ENCODE measurements around the gene PGD.
"Not testable (repeated sequence)": the region's sequence is repeated elsewhere in the genome, so short reads cannot be mapped to it uniquely, and the experiment has no call there.

PGD gene

GRCh38 chr1:10368194-10368593 is 30.7 kb upstream of the PGD start:
- no peak overlapping the region for H3K4me3 ChIP-seq (ENCODE audit: low read depth, low read length)
- DNase-seq (ENCODE audit: low read depth), result no peak
- TF ChIP-seq MAX (IDR thresholded peaks at IDR 0.05; ENCODE audit: low read depth, low read length), result no peak
- TF ChIP-seq CTCF (IDR thresholded peaks at IDR 0.05; ENCODE audit: low read depth, low read length), result no peak
- no peak for TF ChIP-seq MYC (IDR thresholded peaks at IDR 0.05; ENCODE audit: low read depth, low read length)
- TF ChIP-seq POLR2A (IDR thresholded peaks at IDR 0.05; ENCODE audit: extremely low read depth, insufficient read length), result no peak

DNA sequence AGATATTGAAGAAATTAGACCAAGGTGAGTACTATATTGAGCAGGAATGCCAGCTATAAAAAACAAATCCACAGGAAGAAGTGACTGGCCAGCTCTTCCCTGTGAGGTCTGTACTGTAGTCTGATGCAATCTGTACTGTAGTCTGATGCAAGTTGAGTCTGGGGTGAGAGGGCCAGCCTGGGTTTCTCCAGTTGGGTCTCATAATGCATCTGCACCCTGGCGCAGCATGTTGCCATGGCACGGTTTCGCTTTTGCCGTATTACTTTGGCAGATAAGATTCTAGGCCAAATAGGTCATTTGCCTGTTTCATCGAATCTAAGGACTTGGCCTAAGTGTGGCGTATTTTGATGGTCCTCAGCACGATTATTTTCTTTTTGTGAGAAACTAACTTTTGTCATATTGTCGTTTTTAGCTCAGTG is 24.4 kb upstream of the PGD start:
- TF ChIP-seq POLR2A (IDR thresholded peaks at IDR 0.05; ENCODE audit: extremely low read depth, insufficient read length) (no peak), MAX (IDR thresholded peaks at IDR 0.05; ENCODE audit: low read depth, low read length) (no peak), MYC (IDR thresholded peaks at IDR 0.05; ENCODE audit: low read depth, low read length) (no peak), CTCF (IDR thresholded peaks at IDR 0.05; ENCODE audit: low read depth, low read length) (no peak)
- DNase-seq (ENCODE audit: low read depth), result peak; percentile 39
- H3K4me3 ChIP-seq (ENCODE audit: low read depth, low read length), result no peak overlapping the region

- not testable (repeated sequence) for H3K4me3 ChIP-seq (ENCODE audit: low read depth, low read length)
- peak; percentile 84 for DNase-seq (ENCODE audit: low read depth)
- TF ChIP-seq CTCF (IDR thresholded peaks at IDR 0.05; ENCODE audit: low read depth, low read length), result peak; percentile 70
Measured at GRCh38 chr1:10377365-10378029, 21.4 kb upstream of the PGD start.

- TF ChIP-seq POLR2A (IDR thresholded peaks at IDR 0.05; ENCODE audit: extremely low read depth, insufficient read length) (no peak), MAX (IDR thresholded peaks at IDR 0.05; ENCODE audit: low read depth, low read length) (peak; percentile 15; the same call in 1 of the 2 replicates)
- DNase-seq (ENCODE audit: low read depth), result peak; percentile 85
- H3K4me3 ChIP-seq (ENCODE audit: low read depth, low read length), result no peak overlapping the region
Measured at GRCh38 chr1:10378081-10378841, 20.6 kb upstream of the PGD start.

- TF ChIP-seq CTCF (IDR thresholded peaks at IDR 0.05; ENCODE audit: low read depth, low read length) (no peak), MYC (IDR thresholded peaks at IDR 0.05; ENCODE audit: low read depth, low read length) (no peak), POLR2A (IDR thresholded peaks at IDR 0.05; ENCODE audit: extremely low read depth, insufficient read length) (no peak), MAX (IDR thresholded peaks at IDR 0.05; ENCODE audit: low read depth, low read length) (no peak)
- DNase-seq (ENCODE audit: low read depth), result no peak
- H3K4me3 ChIP-seq (ENCODE audit: low read depth, low read length), result no peak overlapping the region
Measured at GRCh38 chr1:10379101-10379620, 19.7 kb upstream of the PGD start.

DNA sequence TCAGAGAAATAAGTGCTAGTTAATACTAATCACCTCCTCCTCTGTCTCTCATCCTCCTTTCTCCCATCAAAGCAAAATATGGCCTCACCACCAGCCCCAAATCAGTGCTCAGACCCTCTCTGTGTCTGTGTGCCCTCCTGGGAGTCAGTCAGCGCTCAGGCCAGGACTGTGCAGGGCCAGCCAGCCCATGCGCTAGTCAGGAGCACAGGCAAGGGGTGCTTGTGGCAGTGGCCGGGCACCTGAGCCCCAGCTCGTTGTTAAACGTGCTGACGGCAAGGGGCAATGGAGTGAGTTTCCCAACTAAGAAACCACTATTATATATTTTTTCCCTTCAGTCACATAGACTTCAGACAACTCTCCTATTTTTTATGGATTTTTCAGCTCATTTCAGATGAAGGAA is 19.2 kb upstream of the PGD start:
- H3K4me3 ChIP-seq (ENCODE audit: low read depth, low read length), result no peak overlapping the region
- DNase-seq (ENCODE audit: low read depth), result no peak
- TF ChIP-seq MAX (IDR thresholded peaks at IDR 0.05; ENCODE audit: low read depth, low read length), result no peak
- TF ChIP-seq POLR2A (IDR thresholded peaks at IDR 0.05; ENCODE audit: extremely low read depth, insufficient read length), result no peak
- TF ChIP-seq MYC (IDR thresholded peaks at IDR 0.05; ENCODE audit: low read depth, low read length), result no peak
- no peak for TF ChIP-seq CTCF (IDR thresholded peaks at IDR 0.05; ENCODE audit: low read depth, low read length)
